OCI-LY3 (cell line): ENCODE measurements around the gene FUT8.

ENCODE experiments used
- CTCF ChIP-seq: fragments of 200-600, 300-600 bp; sonication (generic); IDR thresholded peaks from 2 replicates; pipeline ENCODE4 v1.5.1; 2014; ENCODE audit warnings: antibody characterized with exemption, low read length, low read depth
- EZH2phosphoT487 ChIP-seq: fragments of 200-600 bp; shearing (Covaris generic); IDR thresholded peaks from 2 replicates; pipeline ENCODE4 v1.6.1; 2018; ENCODE audit warnings: antibody characterized with exemption, mixed run types, low read depth

GRCh38 chr14:65479386-65479785 lies 66.9 kb downstream of the FUT8 start:
- no peak for TF ChIP-seq CTCF
- no peak for TF ChIP-seq EZH2phosphoT487
